Mucosa of gallbladder (tissue), 1 donor: ENCODE data around the gene POP5. TPM values are rescaled to one million over a fixed set of nuclear protein-coding genes. Genes with fewer than 3 reads are reported as not detected.
A peak's percentile ranks its signal among the peaks of the same experiment; 100 is the strongest.
"Not testable (repeated sequence)": the region's sequence is repeated elsewhere in the genome, so short reads cannot be mapped to it uniquely, and the experiment has no call there.

Source experiments
- DNase-seq: peaks from one replicate; pipeline ENCODE4 v3.0.0-alpha.2; 2020; ENCODE audit warnings: low spot score
- total RNA-seq: library from RNA; stranded (reverse); gene quantifications from one replicate; pipeline ENCODE4 v1.2.1, GENCODE V29; 2021
- donor health status: DM: no; HTN: no; CAD: no.

Gene POP5
- 50.9 TPM for total RNA-seq

- peak; percentile 97 for DNase-seq
Observed at GRCh38 chr12:120580787-120581723, at the start of gene POP5. Gene POP5, minus strand, starts transcription at chr12:120581402. Its CDS starts 40 bp downstream, at chr12:120581362.

DNA sequence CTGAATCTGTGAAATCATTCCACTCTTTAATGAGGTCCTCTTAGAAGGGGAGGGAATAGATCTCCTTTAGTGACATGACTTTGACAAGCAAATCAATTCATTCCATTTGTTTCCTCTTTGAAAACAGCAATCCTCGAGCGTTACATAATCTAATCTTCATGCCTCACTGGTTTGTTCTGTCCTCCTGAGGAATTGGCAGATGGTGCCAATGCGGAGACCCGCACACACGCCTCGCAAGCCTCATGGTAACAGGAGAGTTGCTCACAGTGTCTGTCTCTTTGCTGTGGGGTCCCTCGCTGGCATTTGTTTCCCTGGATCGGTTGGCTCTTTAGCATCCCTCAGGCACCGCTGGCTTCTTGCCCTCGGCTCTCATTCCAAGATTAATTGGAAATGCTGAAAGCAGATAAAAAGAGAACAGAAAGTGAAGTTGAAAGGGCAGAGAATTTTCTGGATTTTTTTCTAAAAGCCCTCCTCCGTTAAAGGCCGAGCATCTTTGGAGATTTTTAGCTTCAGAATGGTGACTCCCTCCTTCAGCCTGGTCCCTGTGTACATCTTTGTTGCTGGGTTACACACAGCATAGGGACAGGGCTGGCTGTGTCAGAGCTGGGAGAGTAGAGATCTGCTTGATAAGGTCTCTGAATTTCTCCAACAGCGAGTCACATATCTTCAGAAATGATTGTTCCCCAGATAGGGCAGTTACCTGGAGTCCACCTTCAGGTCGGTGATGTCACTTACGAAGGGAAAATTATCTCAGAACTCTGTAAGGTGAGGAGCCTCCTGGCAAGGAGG, 49.1 kb upstream of the POP5 start:
- DNase-seq, result no peak

DNA sequence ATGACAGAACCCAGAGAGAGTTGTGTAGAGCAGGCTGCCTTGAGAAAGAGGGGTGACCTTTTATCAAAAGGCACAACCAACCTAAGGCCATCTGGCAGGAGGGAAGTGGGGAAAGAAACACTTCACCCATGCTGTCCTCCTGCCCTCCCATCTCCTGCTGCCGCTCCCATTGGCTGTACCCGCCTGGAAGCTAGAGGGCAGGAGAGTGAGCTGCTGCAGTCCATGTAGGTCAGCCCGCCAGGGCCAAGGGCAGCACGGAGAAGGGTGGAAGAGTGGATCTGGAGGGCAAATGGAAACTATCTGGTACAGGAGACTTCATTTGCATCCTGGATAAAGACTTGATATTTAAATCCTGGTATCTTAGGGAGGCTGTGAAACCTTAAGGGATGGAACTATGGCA, 47.7 kb upstream of the POP5 start:
- DNase-seq, result no peak

- no peak for DNase-seq
Observed at GRCh38 chr12:120625557-120626419, 44.6 kb upstream of the POP5 start.

DNA sequence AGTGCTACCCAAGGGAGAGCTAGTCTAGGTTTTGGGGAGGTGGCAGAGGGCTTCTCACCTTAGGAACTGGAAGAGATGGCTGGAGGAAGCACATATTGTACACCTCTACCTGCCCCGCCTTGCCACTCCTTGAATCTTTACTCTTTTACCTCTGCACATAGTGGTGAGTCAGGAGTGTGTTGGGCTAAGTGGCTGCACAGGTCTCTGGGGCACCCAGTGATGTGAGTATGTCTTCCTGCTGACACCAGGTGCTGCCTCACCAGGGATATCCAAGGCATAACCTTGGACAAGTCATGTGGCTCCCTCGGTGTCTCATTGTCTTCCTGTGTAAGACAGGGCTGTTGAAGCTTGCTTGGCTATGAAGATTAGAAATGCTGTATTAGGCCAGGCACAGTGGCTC, 39.4 kb upstream of the POP5 start:
- DNase-seq, result no peak

DNA sequence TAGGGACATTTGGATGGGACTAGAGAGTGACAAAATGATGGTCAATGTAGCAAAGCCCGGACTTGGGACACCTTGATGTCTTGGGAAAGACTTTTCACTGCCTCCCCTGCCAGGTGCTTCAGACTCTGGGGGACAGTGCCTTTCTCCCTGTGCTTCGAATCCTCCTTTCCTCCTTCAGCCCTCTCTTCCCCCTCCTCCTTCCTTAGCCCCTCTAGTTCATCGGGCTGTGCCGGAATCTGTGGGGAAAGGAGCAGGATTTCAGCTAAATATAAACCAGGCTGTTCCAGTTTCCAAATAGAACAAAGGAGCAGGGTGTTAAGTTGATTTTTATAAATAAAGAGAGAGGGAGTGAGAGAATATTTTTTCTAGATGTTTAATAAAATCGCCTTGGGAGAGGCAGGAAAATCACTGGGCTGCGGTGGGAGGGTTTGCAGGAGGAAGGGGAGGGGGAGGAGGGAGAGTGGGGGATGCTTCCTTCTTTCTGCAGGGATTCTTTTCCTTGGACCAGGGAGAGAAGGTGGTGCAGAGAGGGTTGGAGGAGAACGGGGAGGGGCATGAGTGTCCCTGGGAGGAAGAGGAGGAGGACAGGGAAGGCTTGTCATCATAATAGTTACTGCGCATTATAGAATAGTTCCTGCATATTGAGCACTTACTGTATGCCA, 37.9 kb upstream of the POP5 start:
- DNase-seq, result no peak

DNA sequence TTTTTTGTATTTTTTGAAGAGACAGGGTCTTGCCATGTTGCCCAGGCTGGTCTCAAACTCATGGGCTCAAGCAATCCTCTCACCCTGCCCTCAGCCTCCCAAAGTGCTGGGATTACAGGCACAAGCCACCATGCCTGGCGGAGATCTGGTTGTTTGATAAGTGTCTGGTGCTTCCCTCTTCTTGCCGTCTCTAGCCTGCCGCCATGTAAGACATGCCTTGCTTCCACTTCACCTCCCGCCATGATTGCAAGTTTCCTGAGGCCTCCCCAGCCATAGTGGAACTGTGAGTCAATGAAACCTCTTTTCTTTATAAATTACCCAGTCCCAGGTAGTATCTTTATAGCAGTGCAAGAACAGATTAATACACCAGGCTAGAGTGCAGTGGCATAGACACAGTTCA, 36.6 kb upstream of the POP5 start:
- DNase-seq, result not testable (repeated sequence)

GRCh38 chr12:120617193-120617592, 36.0 kb upstream of the POP5 start:
- not testable (repeated sequence) for DNase-seq

- no peak for DNase-seq
Observed at GRCh38 chr12:120614848-120615247, 33.6 kb upstream of the POP5 start.

DNA sequence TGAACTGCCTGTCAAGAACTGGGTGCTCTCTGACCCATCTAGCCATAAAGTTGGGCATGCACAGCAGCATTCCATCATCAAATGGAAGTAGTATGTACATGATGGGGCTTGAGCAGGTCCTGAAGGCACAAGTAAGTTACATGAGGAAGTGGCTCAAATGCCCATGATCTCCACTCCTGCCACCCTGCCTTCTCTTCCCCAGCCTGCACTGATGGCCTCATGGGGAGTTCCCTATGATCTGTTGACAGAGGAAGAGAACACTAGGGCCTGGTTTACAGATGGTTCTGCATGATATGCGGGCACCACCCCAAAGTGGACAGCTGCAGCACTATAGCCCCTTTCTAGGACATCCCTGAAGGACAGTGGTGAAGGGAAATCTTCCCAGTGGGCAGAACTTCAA, 30.3 kb upstream of the POP5 start:
- not testable (repeated sequence) for DNase-seq

DNA sequence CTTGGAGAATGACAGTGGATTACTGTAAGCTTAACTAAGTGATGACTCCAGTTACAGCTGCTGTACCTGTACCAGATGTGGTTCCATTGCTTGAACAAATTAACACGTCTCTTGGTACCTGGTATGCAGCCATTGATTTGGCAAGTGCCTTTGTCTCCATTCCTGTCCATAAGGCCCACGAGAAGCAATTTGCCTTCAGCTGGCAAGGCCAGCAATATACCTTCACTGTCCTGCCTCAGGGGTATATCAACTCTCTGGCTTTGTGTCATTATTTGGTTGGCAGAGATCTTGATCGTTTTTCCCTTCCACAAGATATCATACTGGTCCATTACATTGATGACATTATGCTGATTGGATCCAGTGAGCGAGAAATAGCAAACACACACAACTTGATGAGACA, 29.4 kb upstream of the POP5 start:
- DNase-seq, result no peak

DNA sequence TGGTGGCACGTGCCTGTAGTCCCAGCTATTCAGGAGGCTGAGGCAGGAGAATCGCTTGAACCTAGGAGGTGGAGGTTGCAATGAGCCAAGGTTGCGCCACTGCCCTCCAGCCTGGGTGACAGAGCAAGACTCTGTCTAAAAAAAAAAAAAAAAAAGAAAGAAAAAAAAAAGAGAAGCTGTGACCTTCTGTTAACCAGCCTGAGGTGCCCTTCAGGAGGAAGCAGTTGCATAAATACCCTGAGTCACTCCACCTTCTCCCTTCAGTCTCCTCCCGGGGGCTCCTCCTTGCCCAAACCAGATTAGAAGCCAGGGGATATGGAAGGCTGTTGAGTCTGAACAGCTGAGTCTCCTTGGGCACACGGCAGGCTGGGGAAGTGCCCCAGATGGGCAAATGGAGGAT, 21.2 kb upstream of the POP5 start:
- not testable (repeated sequence) for DNase-seq

DNA sequence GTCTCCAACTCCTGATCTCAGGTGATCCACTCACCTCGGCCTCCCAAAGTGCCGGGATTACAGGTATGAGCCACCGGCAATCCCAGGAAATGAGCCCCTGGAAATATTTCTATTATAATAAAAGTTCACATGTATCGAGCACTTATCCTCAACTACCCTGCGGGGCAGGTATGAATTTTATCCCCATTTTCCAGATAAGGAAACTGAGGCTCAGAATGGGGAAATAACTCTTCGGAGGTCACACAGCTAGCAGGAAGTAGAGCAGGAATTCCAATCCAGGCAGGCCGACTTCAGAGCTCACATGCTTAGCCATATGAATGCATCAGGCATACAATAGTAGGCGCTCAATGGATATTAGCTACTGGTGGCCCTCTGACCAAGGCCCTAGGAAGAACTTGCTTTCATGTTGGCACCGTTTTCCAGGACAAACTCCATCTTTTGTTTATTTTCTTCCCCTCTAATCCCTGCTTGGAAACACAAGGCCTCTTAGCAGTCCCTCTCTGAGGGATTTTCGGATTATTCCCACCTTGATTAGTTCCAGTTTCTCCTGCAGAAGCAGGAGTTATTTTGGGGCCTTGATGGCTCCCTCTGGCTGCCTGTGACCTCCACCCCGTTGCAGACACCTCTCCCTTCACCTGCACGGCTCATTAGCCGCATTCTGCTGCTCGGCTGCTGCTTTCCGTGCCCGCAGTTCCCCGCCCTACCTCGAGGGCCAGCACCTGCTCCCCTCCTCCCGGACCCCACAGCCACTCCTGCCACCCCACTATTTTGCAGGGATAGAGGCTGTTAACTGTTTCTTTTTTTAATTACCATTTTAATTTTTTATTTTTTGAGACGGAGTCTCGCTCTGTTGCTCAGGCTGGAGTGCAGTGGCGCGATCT, 18.7 kb upstream of the POP5 start:
- DNase-seq, result no peak

GRCh38 chr12:120598674-120599463, 17.7 kb upstream of the POP5 start:
- peak; percentile 22 for DNase-seq

GRCh38 chr12:120597861-120598260, 16.7 kb upstream of the POP5 start:
- no peak for DNase-seq

GRCh38 chr12:120596901-120597300, 15.7 kb upstream of the POP5 start:
- DNase-seq, result no peak

- no peak for DNase-seq
Observed at GRCh38 chr12:120592121-120593049, 11.2 kb upstream of the POP5 start.

- DNase-seq, result peak; percentile 56
Observed at GRCh38 chr12:120590741-120591407, 9.7 kb upstream of the POP5 start.
